ENCODE measurements around the gene CYP3A4.

CYP3A4 gene

DNA sequence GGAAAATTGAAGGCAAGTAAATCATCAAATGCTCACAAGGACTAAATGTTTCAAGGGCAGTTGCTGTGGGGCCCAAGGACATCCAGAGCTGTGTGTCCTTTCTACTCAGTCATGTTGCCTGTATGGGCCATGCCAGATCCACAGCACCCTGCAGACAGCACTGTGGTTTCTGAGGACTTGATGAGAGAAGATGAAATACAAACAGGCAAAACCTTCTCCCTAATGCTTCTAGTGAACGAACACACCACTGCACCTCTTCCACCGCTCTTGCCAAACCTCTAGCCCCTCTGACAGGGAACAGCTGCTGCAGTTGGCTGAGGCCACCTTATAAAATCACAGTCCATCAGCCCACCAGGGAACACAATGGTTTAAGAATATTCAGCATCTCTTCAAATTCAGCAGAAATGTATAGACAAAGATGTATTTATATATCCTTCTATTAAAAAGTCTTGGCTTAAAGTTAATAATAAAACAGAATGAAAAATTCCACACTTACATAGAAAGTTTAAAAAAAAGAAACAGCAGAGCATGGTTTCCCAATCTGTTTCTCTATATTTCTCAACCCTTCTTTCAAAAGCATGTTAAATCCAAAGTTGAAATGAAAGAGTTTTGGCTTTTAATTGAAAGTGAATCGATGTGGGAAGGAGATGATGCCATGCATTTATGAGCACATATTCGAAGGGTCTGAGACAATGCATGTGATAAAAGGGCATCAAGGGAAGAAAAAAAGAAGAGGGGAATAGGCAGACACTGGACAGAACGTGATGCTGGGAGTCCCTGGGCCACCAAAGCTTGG lies 63.0 kb downstream of the CYP3A4 start:
- TF ChIP-seq CTCF (conservative IDR thresholded peaks at IDR 0.05) = no peak
- TF ChIP-seq ZFX (IDR thresholded peaks at IDR 0.05) = no peak

DNA sequence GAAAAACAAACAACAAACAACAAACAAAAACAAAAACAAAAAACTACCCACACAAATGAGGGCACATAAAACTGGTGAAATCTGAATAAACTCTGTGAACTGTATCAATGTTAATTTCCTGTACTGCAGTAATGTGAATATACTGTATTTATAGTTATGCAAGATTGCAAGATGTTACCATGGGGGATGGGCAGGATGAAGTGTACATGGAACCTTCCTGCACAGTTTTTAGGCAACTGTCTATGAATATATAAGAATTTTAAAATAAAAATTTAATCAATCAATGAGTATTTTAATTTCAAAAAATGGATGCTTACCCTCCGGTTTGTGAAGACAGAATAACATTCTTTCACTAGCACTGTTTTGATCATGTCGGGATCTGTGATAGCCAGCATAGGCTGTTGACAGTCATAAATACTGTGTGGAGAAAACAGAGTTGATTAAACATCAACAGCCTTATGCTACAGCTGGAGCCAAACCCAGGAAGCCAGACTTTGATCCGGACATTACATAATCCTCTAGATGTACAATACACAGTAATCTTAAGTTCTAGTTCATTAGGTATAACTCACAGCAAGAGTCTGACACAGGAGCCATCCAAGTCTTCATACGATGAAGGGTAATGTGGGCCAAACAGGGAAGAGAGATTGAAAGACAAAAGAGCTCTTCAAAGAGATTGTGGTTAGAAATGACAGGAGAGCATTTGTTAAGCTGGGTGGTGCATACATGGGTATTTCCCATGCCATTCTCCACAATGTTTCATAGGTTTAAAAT lies 63.8 kb downstream of the CYP3A4 start:
- no peak overlapping the region for H3K27ac ChIP-seq
- TF ChIP-seq ZFX (IDR thresholded peaks at IDR 0.05) (no peak), CTCF (conservative IDR thresholded peaks at IDR 0.05) (no peak)

More for the DNA sequence above, 63.0 kb downstream of the CYP3A4 start:
- H3K27ac ChIP-seq = no peak overlapping the region

DNA sequence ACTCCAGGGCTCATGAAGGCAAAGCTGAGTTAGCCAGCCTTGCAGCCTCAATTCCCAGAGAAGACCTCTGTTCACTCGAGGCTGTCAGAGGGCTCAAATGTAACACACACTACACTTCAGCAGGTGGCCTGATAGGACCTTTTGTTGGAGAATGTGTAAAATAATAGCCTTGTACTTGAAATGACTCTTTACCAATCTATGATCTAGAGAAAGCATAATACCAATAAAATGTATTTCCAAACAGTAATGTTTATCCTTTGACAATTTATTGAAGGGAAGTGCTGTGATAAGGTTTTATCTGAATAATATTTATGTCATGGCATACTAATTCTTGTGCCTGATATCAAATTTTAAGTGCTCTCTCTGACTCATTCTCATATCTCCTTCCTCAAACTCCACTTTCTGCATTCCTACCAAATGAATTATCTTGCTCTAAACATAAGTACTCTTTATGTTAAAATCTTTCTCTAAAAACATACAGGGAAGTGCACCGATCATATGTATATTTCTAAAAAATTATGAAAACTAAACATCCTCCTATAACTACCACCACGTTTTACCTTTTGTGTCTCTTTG lies 69.9 kb downstream of the CYP3A4 start:
- H3K27ac ChIP-seq = no peak overlapping the region
- TF ChIP-seq CTCF (conservative IDR thresholded peaks at IDR 0.05) (no peak), ZFX (IDR thresholded peaks at IDR 0.05) (no peak)

DNA sequence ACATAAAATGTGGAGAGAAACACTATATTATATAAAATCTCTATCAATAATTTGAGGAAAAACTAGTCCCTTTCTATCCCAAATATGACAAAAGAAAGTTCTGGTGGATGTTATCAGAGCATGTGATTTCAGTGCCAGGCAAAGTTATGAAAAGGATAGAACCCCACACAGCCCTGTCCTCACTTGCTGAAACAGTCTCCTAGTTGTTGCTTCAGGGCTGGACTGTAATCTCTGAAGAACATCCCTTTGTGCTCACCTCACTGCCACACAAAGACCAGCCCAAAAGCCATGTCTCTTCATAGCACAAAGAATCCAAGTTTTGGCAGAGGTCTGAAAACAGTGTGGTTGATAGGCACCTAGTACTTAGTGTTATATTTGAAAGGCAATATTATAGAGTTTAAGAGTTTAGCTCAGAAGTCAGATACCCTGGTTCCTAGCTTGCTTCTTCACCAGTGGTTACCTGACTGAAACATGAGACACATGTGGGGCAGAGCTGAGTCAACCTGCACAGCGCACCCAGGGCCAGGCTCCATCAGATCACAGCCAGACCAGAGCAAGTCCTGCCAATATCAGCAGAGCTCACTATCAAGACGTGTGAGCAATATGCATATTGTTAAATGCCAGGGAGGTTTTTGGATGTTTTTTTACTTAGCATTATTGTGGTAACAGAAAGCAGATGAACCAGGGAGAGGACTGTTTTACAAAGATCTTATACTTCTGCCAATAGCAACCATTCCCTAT lies 74.0 kb downstream of the CYP3A4 start:
- no peak overlapping the region for H3K27ac ChIP-seq
- TF ChIP-seq CTCF (conservative IDR thresholded peaks at IDR 0.05) (no peak), ZFX (IDR thresholded peaks at IDR 0.05) (no peak)

DNA sequence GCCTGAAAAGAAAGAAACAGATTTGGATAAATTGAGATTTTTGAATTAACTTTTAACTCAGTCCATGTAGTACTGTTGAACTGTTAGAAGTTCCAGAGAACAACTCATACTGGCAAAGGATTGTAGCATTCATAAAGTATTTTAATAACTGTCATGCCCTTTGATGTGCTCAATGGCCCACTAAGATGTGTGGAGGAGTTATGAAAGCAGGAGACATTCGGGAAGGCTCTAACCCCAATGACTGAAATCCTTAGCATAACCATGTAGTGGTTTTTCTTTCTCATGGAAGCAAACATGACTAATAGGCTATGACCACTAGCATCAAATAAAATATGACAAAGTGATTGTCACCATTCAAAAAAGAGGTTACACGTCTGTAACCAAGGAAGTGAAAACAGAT lies 74.7 kb downstream of the CYP3A4 start:
- no peak overlapping the region for H3K27ac ChIP-seq
- no peak for TF ChIP-seq ZFX (IDR thresholded peaks at IDR 0.05)
- TF ChIP-seq CTCF (conservative IDR thresholded peaks at IDR 0.05) = no peak

DNA sequence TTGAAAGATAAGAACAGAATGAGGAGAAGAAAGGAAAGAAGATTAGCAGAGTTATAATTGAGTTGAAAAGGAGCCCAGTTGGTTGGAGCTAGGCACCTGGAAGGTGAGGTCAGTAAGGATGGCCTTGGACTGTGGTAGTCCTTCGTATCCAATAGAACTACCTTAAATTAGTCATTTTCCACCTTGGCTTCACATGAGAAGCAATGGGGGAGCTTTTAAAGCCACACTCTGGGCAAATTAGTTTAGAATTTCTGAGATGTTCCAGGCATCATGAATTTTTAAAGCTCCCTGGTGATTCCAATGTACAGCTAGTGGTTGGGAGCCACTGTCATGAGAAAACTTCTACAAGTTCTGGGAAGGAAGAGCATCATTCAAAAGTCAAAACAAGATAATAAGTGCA lies 76.9 kb downstream of the CYP3A4 start:
- TF ChIP-seq CTCF (conservative IDR thresholded peaks at IDR 0.05) (no peak), ZFX (IDR thresholded peaks at IDR 0.05) (no peak)
- H3K27ac ChIP-seq = no peak overlapping the region
